Prostate gland (tissue), 2 donors: ENCODE results near the gene GTF3A.

ENCODE experiments used
- POLR2AphosphoS5 ChIP-seq: sonication (generic); formaldehyde crosslinking; IDR thresholded peaks from one replicate; pipeline ENCODE4 v1.6.1; 2017; ENCODE audit warnings: antibody characterized with exemption
- TF ChIP-seq, protein P1 (sequence below), 4 experiments: fragments of 200-600 bp in 2 of 4; fragments of 450-650 bp in 2 of 4; sonication (generic) in 2 of 4; IDR thresholded peaks; 1 replicate in 3 of 4; 2 replicates in 1 of 4; pipeline ENCODE4 v1.5.1; 2016 to 2019; ENCODE audit warnings: antibody characterized with exemption in 4 of 4, mild to moderate bottlenecking in 2 of 4, moderate library complexity in 2 of 4

GRCh38 chr13:27383104-27383921, 41.1 kb upstream of the GTF3A start:
- TF ChIP-seq, protein P1, sequence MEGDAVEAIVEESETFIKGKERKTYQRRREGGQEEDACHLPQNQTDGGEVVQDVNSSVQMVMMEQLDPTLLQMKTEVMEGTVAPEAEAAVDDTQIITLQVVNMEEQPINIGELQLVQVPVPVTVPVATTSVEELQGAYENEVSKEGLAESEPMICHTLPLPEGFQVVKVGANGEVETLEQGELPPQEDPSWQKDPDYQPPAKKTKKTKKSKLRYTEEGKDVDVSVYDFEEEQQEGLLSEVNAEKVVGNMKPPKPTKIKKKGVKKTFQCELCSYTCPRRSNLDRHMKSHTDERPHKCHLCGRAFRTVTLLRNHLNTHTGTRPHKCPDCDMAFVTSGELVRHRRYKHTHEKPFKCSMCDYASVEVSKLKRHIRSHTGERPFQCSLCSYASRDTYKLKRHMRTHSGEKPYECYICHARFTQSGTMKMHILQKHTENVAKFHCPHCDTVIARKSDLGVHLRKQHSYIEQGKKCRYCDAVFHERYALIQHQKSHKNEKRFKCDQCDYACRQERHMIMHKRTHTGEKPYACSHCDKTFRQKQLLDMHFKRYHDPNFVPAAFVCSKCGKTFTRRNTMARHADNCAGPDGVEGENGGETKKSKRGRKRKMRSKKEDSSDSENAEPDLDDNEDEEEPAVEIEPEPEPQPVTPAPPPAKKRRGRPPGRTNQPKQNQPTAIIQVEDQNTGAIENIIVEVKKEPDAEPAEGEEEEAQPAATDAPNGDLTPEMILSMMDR (IDR thresholded peaks at IDR 0.05): no peak
- TF ChIP-seq POLR2AphosphoS5: no peak
